SU-DHL-6 (cell line): ENCODE data around the gene NHS.

Experiments
- H2AFZ ChIP-seq: fragments of 200-600 bp; sonication (generic); 2 replicates; pipeline ENCODE4 v1.6.1; 2014; ENCODE audit warnings: low read depth, mild to moderate bottlenecking, moderate library complexity, mixed read lengths, antibody characterized with exemption, low read length; ENCODE audit not compliant: severe bottlenecking
- H3F3A ChIP-seq: fragments of 200-600 bp; shearing (Covaris generic); 2 replicates; pipeline ENCODE4 v1.6.0; 2016; ENCODE audit warnings: antibody characterized with exemption, mild to moderate bottlenecking; ENCODE audit not compliant: insufficient read depth
- H3K27ac ChIP-seq: fragments of 200-600 bp; sonication (generic); 2 replicates; pipeline ENCODE4 v1.5.1; 2016; ENCODE audit warnings: low read depth, mild to moderate bottlenecking, low read length, moderate library complexity, mixed read lengths
- H3K27me3 ChIP-seq: fragments of 200-600 bp; sonication (generic), shearing (Covaris generic); 2 replicates; pipeline ENCODE4 v1.6.0; 2014; ENCODE audit warnings: mild to moderate bottlenecking, low read length
- H3K36me3 ChIP-seq: fragments of 200-600 bp; sonication (generic); 2 replicates; pipeline ENCODE4 v1.6.1; 2014; ENCODE audit warnings: mild to moderate bottlenecking, low read length, mixed read lengths
- H3K4me2 ChIP-seq: fragments of 300-600, 200-600 bp; shearing (Covaris generic), sonication (generic); 2 replicates; pipeline ENCODE4 v1.6.0; 2014; ENCODE audit warnings: low read length, low read depth, mild to moderate bottlenecking; ENCODE audit not compliant: poor library complexity, severe bottlenecking
- H3K4me3 ChIP-seq: fragments of 200-600 bp; sonication (generic); 2 replicates; pipeline ENCODE4 v1.5.1; 2014; ENCODE audit warnings: antibody characterized with exemption, low read length, mild to moderate bottlenecking, mixed read lengths; ENCODE audit not compliant: insufficient read depth, poor library complexity, severe bottlenecking
- H3K79me2 ChIP-seq: fragments of 200-600 bp; sonication (generic); 2 replicates; pipeline ENCODE4 v1.6.1; 2014; ENCODE audit warnings: mild to moderate bottlenecking, low read length, moderate library complexity; ENCODE audit not compliant: insufficient read depth
- H3K9ac ChIP-seq: fragments of 200-600 bp; sonication (generic); 2 replicates; pipeline ENCODE4 v1.7.0; 2014; ENCODE audit warnings: mild to moderate bottlenecking, low read length
- H3K9me2 ChIP-seq: fragments of 200-600 bp; sonication (generic); replicated peaks from 2 replicates; pipeline ENCODE4 v1.6.1; 2014; ENCODE audit warnings: low read length; ENCODE audit not compliant: insufficient read depth
- H3K9me3 ChIP-seq: fragments of 200-600 bp; sonication (generic); 2 replicates; pipeline ENCODE4 v1.6.1; 2014; ENCODE audit warnings: low read length, mixed read lengths; ENCODE audit not compliant: insufficient read depth
- H4K20me1 ChIP-seq: fragments of 200-600 bp; sonication (generic); 2 replicates; pipeline ENCODE4 v1.6.1; 2014; ENCODE audit warnings: low read depth, mild to moderate bottlenecking, antibody characterized with exemption, low read length, moderate library complexity, mixed read lengths
- EZH2phosphoT487 ChIP-seq: fragments of 200-600 bp; sonication (generic), shearing (Covaris generic); conservative IDR thresholded peaks from 2 replicates; pipeline ENCODE4 v1.6.1; 2018; ENCODE audit warnings: mild to moderate bottlenecking, antibody characterized with exemption, low read length, moderate library complexity, mixed read lengths
- TF ChIP-seq, protein P1 (sequence below): fragments of 200-600 bp; sonication (generic); IDR thresholded peaks from one replicate; pipeline ENCODE4 v1.5.1; 2017; ENCODE audit warnings: antibody characterized with exemption, mild to moderate bottlenecking, low read length, moderate library complexity; ENCODE audit not compliant: insufficient read depth, poor library complexity, severe bottlenecking

NHS gene

DNA sequence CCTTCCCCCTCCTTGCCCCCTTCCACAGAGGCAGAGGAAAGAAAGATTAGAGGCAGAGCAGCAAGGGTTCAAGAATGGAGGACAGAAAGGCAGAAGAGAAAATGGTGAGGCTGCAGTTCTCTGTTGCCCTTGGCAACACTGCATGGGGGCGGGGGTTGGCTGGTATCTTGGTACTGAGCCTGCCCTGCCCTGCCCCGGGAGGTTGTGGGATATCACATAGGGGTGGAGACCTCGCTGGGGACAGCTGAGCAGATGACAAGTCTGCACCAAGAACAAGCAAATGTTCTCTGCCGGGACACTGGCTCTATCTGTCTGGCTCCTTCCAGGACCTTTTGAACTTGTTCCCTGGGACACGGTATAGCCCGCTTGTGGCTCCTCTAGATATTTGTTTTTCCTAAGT lies 39.8 kb downstream of the NHS start:
- H4K20me1 ChIP-seq = no peaks in the 10 kb centered on the region
- no peaks in the 10 kb centered on the region for H3K9me3 ChIP-seq
- no peak overlapping the region for H3K4me2 ChIP-seq
- no peak overlapping the region for H3K27ac ChIP-seq
- TF ChIP-seq EZH2phosphoT487 = no peak
- TF ChIP-seq, protein P1, sequence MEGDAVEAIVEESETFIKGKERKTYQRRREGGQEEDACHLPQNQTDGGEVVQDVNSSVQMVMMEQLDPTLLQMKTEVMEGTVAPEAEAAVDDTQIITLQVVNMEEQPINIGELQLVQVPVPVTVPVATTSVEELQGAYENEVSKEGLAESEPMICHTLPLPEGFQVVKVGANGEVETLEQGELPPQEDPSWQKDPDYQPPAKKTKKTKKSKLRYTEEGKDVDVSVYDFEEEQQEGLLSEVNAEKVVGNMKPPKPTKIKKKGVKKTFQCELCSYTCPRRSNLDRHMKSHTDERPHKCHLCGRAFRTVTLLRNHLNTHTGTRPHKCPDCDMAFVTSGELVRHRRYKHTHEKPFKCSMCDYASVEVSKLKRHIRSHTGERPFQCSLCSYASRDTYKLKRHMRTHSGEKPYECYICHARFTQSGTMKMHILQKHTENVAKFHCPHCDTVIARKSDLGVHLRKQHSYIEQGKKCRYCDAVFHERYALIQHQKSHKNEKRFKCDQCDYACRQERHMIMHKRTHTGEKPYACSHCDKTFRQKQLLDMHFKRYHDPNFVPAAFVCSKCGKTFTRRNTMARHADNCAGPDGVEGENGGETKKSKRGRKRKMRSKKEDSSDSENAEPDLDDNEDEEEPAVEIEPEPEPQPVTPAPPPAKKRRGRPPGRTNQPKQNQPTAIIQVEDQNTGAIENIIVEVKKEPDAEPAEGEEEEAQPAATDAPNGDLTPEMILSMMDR = no peak
- no peaks in the 10 kb centered on the region for H3K36me3 ChIP-seq
- H3K4me3 ChIP-seq = no peak overlapping the region
- H3F3A ChIP-seq = no peaks in the 10 kb centered on the region
- H2AFZ ChIP-seq = no peak overlapping the region
- no peaks in the 10 kb centered on the region for H3K27me3 ChIP-seq
- H3K9ac ChIP-seq = no peak overlapping the region
- H3K9me2 ChIP-seq = no peaks in the 10 kb centered on the region
- no peaks in the 10 kb centered on the region for H3K79me2 ChIP-seq

GRCh38 chrX:17415242-17415810 lies 40.3 kb downstream of the NHS start:
- Histone ChIP-seq H3K9ac (no peak overlapping the region), H2AFZ (no peak overlapping the region)
- TF ChIP-seq, protein P1 = no peak
- no peak for TF ChIP-seq EZH2phosphoT487

DNA sequence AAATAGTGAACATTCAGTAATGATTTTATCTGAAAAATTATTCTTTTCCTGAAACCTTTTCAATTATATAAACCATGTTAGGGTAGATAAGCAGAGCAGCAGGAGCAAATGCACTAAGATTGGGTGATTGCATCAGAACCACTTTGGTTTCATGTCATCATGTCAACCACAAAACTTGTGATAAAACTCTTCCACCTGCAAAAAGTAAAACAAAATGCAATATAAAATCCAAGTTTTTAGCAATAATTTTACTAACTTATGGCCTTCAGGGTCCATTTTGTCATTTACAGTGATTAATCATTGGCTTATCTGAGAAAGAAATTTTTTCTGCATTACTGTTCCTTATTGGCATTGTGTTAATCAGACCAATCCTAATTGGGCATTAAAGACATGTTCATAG lies 42.4 kb downstream of the NHS start:
- no peak overlapping the region for H3K9ac ChIP-seq

More at GRCh38 chrX:17415242-17415810, 40.3 kb downstream of the NHS start:
- Histone ChIP-seq H3K27ac (no peak overlapping the region), H3K27me3 (no peaks in the 10 kb centered on the region), H3K9me3 (no peaks in the 10 kb centered on the region), H3K4me2 (no peak overlapping the region), H3K36me3 (no peaks in the 10 kb centered on the region), H3K79me2 (no peaks in the 10 kb centered on the region), H3K9me2 (no peaks in the 10 kb centered on the region), H4K20me1 (no peaks in the 10 kb centered on the region), H3K4me3 (no peak overlapping the region), H3F3A (no peaks in the 10 kb centered on the region)

More for the DNA sequence above, 42.4 kb downstream of the NHS start:
- H3K4me3 ChIP-seq = no peak overlapping the region
- H3K9me2 ChIP-seq = no peaks in the 10 kb centered on the region
- no peak for TF ChIP-seq EZH2phosphoT487
- TF ChIP-seq, protein P1 = no peak
- no peaks in the 10 kb centered on the region for H3K9me3 ChIP-seq
- H3K79me2 ChIP-seq = no peaks in the 10 kb centered on the region
- no peaks in the 10 kb centered on the region for H3K36me3 ChIP-seq
- H3K4me2 ChIP-seq = no peak overlapping the region
- H3K27ac ChIP-seq = no peak overlapping the region
- H4K20me1 ChIP-seq = no peaks in the 10 kb centered on the region
- no peaks in the 10 kb centered on the region for H3F3A ChIP-seq
- no peak overlapping the region for H2AFZ ChIP-seq
- no peaks in the 10 kb centered on the region for H3K27me3 ChIP-seq
